Activated CD4-positive, alpha-beta T cell treated with anti-CD3 and anti-CD28 coated beads, Interleukin-2, amount 10 ng/mL, durations not matched to agents 24 days and 14 days (primary cell): ENCODE measurements around the gene FARSA. TPM values are rescaled to one million over a fixed set of nuclear protein-coding genes. Genes with fewer than 3 reads are reported as not detected.
"Not testable (repeated sequence)": the region's sequence is repeated elsewhere in the genome, so short reads cannot be mapped to it uniquely, and the experiment has no call there.

ENCODE experiments used
- DNase-seq: peaks from one replicate; pipeline ENCODE4 v3.0.0; 2022
- H3K27ac Mint-ChIP-seq: one replicate; pipeline ENCODE4 v1.8.0; 2022; ENCODE audit warnings: mild to moderate bottlenecking, mixed read lengths
- H3K27me3 Mint-ChIP-seq: one replicate; pipeline ENCODE4 v1.8.0; 2022; ENCODE audit warnings: mixed read lengths
- H3K36me3 Mint-ChIP-seq: one replicate; pipeline ENCODE4 v1.8.0; 2022; ENCODE audit warnings: low read depth, mild to moderate bottlenecking, mixed read lengths
- H3K4me1 Mint-ChIP-seq: one replicate; pipeline ENCODE4 v1.8.0; 2021; ENCODE audit warnings: mixed read lengths
- H3K4me3 Mint-ChIP-seq: one replicate; pipeline ENCODE4 v1.8.0; 2022; ENCODE audit warnings: mild to moderate bottlenecking, moderate library complexity, mixed read lengths
- H3K9me3 Mint-ChIP-seq: one replicate; pipeline ENCODE4 v1.8.0; 2021; ENCODE audit warnings: mixed read lengths
- intact Hi-C: fragments of 100-400 bp; cut with micrococcal nuclease; formaldehyde crosslinking; loops from one replicate; pipeline ENCODE4 v1.15.1; 2023
- total RNA-seq: library from RNA; stranded (reverse); gene quantifications from 2 replicates; pipeline ENCODE4 v1.2.3, GENCODE V29; 2022

Gene FARSA
- total RNA-seq, 1 donor from 2014 or later: 202 TPM

DNA sequence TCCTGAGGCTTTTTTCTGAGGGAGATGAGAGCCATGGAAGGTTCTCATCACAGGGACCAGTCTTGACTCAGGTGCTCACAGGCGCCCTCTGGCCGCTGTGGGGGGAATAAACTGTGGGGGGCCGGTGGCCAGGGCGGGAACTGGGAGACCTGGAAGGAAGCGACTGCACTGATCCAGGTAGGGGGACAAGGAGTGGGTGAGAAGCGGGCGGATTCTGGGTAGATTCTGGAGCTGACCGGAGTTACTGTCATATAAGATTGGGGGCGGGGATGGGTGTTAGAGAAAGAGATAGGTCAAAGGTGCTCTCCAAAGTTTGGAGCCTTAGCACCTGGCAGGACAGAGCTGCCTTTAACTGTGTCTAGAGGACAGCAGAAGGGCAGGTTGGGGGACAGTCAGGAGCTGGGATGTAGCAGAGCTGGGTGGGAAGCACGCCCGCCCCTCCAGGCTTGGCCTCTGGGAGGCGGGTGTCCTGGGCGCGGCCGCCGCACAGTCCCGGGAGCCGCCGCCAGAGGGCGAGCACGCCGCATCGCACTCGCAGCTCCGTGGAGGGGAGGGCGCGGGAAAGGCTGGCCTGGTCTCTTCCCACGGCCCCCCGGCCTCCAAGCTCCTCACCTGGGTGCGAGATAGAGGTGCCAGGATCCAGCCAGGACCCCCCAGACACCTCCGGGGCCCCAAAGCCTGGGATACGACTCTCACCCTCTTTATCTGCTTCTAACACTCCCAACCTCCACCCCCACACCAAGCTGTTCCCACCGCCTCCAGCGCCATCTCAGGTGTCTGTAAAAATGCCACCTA, 31.7 kb upstream of the FARSA start:
- Mint-ChIP-seq H3K4me3 (peak overlapping the region; percentile 94), H3K36me3 (no peaks in the 10 kb centered on the region), H3K4me1 (peaks cover 10% of the 10 kb centered on the region), H3K9me3 (no peaks in the 10 kb centered on the region), H3K27ac (peak overlapping the region; percentile 84), H3K27me3 (peaks cover 2% of the 10 kb centered on the region)
- intact Hi-C loops: loop anchor here (1.0 kb wide), 1 partner anchor 80 kb away; no protein-coding TSS in a partner anchor
- DNase-seq: peak; percentile 95

DNA sequence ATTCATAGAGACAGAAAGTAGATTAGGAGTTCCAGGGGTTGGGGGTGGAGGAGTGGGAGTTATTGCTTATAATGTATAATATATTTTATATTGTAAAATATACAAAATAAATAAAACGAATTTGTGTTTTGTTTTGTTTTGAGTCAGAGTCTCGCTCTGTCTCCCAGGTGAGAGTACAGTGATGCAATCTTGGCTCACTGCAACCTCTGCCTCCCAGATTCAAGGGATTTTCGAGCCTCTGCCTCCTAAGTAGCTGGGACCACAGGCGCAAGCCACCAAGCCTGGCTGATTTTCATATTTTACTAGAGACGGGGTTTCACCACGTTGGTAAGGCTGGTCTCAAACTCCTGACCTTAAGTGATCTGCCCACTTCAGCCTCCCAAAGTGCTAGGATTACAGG, 26.0 kb upstream of the FARSA start:
- Mint-ChIP-seq H3K9me3 (no peaks in the 10 kb centered on the region), H3K4me3 (no peak overlapping the region), H3K36me3 (peaks cover 9% of the 10 kb centered on the region), H3K27me3 (peaks cover 3% of the 10 kb centered on the region), H3K4me1 (peaks cover 16% of the 10 kb centered on the region), H3K27ac (no peak overlapping the region)
- intact Hi-C loops: no loop called here
- DNase-seq: no peak

DNA sequence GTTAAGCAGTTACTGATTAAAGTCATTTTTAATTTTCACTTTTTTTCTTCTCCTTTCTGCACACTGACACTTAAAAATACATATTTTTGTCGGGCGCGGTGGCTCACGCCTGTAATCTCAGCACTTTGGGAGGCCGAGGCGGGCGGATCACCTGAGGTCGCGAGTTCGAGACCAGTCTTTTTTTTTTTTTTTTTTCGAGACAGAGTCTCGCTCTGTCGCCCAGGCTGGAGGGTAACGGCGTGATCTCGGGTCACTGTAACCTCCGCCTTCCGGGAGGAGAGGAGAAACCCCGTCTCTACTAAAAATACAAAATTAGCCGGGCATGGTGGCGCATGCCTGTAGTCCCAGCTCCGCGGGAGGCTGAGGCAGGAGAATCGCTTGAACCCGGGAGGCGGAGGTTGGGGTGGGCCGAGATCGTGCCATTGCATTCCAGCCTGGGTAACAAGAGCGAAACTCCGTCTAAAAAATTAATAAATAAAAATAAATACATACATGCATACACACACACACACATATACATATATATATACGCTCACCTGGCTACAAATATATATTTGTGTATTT, 24.0 kb upstream of the FARSA start:
- H3K9me3 Mint-ChIP-seq: not testable (repeated sequence)
- peaks cover 26% of the 10 kb centered on the region for H3K36me3 Mint-ChIP-seq

DNA sequence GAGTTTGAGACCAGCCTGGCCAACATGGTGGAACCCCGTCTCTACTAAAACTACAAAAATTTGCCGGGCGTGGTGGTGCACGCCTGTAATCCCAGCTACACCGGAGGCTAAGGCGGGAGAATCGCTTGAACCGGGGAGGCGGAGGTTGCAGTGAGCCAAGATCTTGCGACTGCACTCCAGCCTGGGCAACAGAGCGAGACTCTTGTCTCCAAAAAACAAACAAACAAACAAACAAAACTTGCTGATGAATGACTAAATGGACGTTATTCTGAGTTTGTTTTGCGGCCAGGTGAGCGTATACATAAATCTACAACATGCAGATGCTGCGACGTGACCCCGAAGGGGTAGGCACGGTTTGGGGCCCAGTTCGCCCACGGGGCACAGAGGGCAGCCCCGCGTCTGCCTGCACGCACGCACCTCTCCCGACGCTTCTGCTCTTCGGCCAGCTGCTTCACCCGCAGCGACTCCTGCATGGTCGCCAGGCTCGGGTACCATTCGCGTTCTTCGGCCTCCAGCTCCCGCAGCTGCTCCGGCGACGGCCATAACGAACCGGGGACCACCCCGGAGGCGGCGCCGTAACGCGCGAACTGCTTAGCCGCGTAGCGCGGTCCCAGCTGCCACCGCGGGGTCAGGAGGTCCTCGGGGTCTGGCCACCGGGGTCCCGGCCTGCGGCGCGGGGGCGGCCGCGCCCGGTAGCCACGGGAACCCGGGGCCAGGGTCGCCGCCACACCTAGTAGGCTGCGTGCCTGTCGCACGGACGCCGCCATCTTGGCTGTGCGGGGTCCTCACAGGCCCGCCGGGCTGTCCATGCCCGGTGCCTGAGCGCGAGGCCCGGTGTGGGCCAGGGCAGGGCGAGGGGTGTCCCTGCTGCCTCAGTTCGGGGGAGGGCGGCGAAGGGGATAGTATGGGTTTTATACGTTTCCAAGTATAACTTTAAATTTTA, 23.2 kb upstream of the FARSA start, which contains the start of gene GADD45GIP1:
Gene GADD45GIP1 (minus strand): TSS at position 778 of the 943 bp plus-strand sequence. CDS start 11 bp downstream, at position 767.
- Mint-ChIP-seq H3K27ac (peak within 1 kb of the TSS; percentile 95), H3K9me3 (no peaks in the 10 kb centered on the region), H3K36me3 (peaks cover 31% of the 10 kb centered on the region), H3K4me1 (peaks cover 25% of the 10 kb centered on the region), H3K27me3 (peaks cover 1% of the 10 kb centered on the region), H3K4me3 (peak within 1 kb of the TSS; percentile 75)
- DNase-seq: peak; percentile 96
- intact Hi-C loops: loop anchor here (2.0 kb wide), 1 partner anchor 66 kb away; the partner anchor contains the start of gene GCDH

More for the DNA sequence above, 24.0 kb upstream of the FARSA start:
- H3K27me3 Mint-ChIP-seq, DNase-seq: not testable (repeated sequence)
- Mint-ChIP-seq H3K27ac (peak overlapping the region; percentile 95), H3K4me3 (peak overlapping the region; percentile 75), H3K4me1 (peaks cover 23% of the 10 kb centered on the region)
- intact Hi-C loops: loop anchor here (2.0 kb wide), 1 partner anchor 67 kb away; the partner anchor contains the start of gene GCDH

DNA sequence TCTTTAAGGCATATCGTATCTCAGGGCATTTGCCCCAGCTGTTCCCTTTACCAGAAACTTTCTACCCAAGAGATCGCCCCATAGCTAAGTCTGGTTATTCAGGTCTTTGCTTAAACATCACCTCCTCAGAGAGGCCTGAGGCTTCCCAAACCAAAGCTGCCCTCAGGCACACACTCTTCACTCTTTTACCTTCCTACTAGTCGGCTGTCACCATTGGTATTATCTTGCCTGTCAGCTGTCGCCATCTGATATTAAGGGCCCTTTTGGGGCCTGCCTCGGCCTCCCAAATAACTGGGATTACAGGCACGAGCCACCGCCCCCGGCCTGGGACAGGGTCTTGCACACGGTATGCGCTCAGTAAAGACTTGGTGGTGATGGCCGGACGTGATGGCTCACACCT, 22.5 kb upstream of the FARSA start:
- Mint-ChIP-seq H3K9me3 (no peaks in the 10 kb centered on the region), H3K27ac (peak overlapping the region; percentile 56), H3K27me3 (peaks cover 1% of the 10 kb centered on the region), H3K4me1 (peaks cover 26% of the 10 kb centered on the region), H3K4me3 (peak overlapping the region; percentile 75), H3K36me3 (peaks cover 37% of the 10 kb centered on the region)
- intact Hi-C loops: loop anchor here (2.0 kb wide), 1 partner anchor 65 kb away; the partner anchor contains the start of gene GCDH
- DNase-seq: no peak

DNA sequence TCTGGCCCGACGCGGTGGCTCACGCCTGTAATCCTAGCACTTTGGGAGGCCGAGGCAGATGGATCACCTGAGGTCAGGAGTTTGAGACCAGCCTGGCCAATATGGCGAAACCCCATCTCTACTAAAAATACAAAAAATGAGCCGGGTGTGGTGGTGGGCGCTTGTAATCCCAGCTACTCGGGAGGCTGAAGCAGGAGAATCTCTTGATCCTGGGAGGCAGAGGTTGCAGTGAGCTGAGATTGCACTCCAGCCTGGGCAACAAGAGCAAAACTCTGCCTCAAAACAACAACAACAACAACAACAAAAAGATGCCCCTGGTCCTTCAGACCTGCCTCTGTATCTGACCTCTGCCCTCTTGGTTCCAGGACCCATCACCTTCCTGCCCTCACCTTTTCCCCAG, 22.1 kb upstream of the FARSA start:
- DNase-seq, intact Hi-C loops, H3K27me3 Mint-ChIP-seq, H3K9me3 Mint-ChIP-seq: not testable (repeated sequence)
- peaks cover 41% of the 10 kb centered on the region for H3K36me3 Mint-ChIP-seq
- peak overlapping the region; percentile 75 for H3K4me3 Mint-ChIP-seq
- peaks cover 26% of the 10 kb centered on the region for H3K4me1 Mint-ChIP-seq
- H3K27ac Mint-ChIP-seq: peak overlapping the region; percentile 70

DNA sequence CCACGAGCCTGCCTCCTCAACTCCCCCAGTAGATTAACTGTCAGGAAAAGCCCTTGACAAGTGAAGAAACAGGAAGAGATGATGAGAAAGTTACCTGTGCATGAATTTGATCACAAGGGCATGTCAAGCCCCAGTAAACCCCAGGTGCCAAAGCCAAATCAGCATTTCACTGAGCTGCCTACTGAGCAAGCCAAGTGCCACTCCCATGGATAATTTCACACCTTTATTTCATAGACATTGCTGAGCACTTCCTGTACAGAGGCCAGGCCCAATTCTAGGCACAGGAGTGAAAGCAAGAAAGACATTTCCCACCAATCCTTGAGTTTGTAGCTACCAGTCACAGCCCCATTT, 21.1 kb upstream of the FARSA start:
- peaks cover 49% of the 10 kb centered on the region for H3K36me3 Mint-ChIP-seq
- H3K4me1 Mint-ChIP-seq: peaks cover 26% of the 10 kb centered on the region
- DNase-seq: no peak
- H3K27me3 Mint-ChIP-seq: no peaks in the 10 kb centered on the region
- peak overlapping the region; percentile 82 for H3K27ac Mint-ChIP-seq
- H3K9me3 Mint-ChIP-seq: no peaks in the 10 kb centered on the region
- intact Hi-C loops: no loop called here
- H3K4me3 Mint-ChIP-seq: peak overlapping the region; percentile 49

DNA sequence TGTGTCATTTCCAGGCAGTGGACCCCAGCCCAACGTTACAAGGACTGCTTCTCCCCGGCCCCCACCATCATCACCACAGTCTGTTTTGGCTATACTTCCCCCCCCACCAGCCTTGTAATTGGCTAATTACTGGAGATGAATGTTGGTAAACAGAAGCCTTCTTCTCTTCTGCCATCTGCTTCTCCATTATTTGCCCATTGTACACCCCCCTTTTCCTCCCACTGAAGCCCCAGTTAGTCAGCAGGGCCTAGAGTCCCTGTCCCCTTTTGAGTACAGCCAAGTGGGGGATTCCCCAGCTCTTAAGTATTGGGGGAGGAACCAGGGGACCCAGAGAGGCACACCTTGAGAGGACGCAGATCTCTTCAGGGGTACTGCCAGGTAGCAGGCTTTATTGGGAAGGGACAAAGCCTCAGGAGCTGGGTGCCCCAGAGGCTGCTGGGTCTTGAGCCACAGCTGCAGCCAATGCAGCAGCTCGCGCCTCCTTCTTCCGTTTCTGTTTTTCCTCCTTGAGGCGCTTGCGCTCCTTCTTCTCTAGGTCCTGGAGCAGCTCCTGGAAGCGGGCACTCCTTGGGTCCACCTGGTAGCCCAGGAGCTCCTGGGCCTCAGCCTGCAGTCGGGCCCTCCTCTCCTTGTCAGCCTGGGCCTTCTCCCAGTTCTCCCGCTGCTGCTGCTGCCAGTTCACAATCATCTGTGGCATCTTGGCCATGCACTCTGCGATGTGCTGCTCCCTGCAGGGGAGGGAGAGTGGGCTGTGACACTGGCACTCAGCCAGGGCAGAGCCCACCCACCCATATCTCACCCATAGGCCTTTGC, 20.5 kb upstream of the FARSA start:
- peak; percentile 57 for DNase-seq
- no peaks in the 10 kb centered on the region for H3K9me3 Mint-ChIP-seq
- peak overlapping the region; percentile 49 for H3K4me3 Mint-ChIP-seq
- peaks cover 26% of the 10 kb centered on the region for H3K4me1 Mint-ChIP-seq
- H3K27ac Mint-ChIP-seq: peak overlapping the region; percentile 82
- intact Hi-C loops: no loop called here
- H3K27me3 Mint-ChIP-seq: no peaks in the 10 kb centered on the region
- H3K36me3 Mint-ChIP-seq: peaks cover 52% of the 10 kb centered on the region

DNA sequence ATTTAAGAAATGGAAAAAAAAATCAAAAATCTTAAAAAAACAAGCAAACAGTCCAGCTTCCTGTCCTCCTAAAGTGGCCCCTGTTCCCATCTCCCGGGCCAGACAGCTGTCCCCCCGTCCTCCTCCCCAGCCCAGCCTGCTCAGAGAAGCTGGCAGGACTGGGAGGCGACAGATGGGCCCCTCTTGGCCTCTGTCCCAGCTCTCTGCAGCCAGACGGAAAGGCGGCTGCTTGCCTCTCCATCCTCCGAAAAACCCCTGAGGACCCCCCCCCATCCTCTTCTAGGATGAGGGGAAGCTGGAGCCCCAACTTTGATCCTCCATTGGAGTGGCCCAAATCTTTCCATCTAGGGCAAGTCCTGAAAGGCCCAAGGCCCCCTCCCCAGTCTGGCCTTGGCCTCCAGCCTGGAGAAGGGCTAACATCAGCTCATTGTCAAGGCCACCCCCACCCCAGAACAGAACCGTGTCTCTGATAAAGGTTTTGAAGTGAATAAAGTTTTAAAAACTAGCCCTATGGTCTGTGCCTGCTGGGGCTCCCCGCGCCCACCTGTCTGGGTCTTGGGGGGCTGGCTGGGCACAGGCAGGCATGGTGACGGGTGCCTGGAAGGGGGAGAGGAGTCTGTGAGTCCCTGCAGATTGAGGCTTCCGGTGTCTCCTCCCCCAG, 19.8 kb upstream of the FARSA start:
- peaks cover 57% of the 10 kb centered on the region for H3K36me3 Mint-ChIP-seq
- no peak overlapping the region for H3K27ac Mint-ChIP-seq
- H3K27me3 Mint-ChIP-seq: no peaks in the 10 kb centered on the region
- DNase-seq: no peak
- peaks cover 26% of the 10 kb centered on the region for H3K4me1 Mint-ChIP-seq
- intact Hi-C loops: no loop called here
- H3K4me3 Mint-ChIP-seq: no peak overlapping the region
- H3K9me3 Mint-ChIP-seq: no peaks in the 10 kb centered on the region

DNA sequence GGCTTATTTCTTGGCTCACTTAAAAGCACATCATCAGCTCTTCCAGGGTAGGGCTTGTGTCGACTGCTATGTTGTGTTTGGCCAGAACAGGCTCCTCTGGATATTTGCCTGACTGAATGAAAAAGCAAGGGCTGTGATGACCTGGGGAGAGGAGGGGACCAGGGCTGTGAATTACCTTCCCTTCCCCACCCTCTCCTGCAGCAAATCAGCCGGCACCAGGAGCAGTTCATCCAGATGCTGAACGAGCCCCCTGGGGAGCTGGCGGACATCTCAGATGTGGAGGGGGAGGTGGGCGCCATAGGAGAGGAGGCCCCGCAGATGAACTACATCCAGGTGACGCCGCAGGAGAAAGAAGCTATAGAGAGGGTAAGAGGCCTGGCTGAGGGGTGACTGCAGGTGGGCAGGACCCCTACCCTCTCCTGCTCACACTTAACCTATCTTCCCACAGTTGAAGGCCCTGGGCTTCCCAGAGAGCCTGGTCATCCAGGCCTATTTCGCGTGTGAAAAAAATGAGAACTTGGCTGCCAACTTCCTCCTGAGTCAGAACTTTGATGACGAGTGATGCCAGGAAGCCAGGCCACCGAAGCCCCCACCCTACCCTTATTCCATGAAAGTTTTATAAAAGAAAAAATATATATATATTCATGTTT, 19.1 kb upstream of the FARSA start:
- no peaks in the 10 kb centered on the region for H3K9me3 Mint-ChIP-seq
- intact Hi-C loops: no loop called here
- peaks cover 64% of the 10 kb centered on the region for H3K36me3 Mint-ChIP-seq
- H3K4me1 Mint-ChIP-seq: peaks cover 29% of the 10 kb centered on the region
- no peak overlapping the region for H3K4me3 Mint-ChIP-seq
- H3K27ac Mint-ChIP-seq: peak overlapping the region; percentile 25
- no peak for DNase-seq
- H3K27me3 Mint-ChIP-seq: no peaks in the 10 kb centered on the region

DNA sequence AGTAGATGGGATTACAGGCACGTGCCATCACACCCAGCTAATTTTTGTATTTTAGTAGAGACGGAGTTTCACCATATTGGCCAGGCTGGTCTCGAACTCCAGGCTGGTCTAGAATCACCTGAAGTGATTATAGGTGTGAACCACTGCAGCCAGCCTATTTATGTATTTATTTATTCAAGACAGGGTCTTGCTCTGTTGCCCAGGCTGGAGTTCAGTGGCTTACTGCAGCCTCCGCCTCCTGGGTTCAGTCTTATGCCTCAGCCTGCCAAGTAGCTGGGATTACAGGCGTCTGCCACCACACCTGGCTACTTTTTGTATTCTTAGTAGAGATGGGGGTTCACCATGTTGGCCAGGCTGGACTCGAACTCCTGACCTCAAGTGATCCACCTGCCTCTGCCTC, 18.5 kb upstream of the FARSA start:
- H3K9me3 Mint-ChIP-seq, H3K27me3 Mint-ChIP-seq, DNase-seq, H3K4me3 Mint-ChIP-seq, intact Hi-C loops: not testable (repeated sequence)
- Mint-ChIP-seq H3K4me1 (peaks cover 30% of the 10 kb centered on the region), H3K27ac (peak overlapping the region; percentile 9), H3K36me3 (peaks cover 65% of the 10 kb centered on the region)
